GM12801 (cell line): ENCODE measurements around the gene OR6P1.

Source experiments
- TF ChIP-seq, protein P1 (sequence below): IDR thresholded peaks from one replicate; pipeline ENCODE4 v1.5.1; 2011; ENCODE audit warnings: control low read depth; ENCODE audit not compliant: insufficient read length; ENCODE audit errors: extremely low read depth

Gene OR6P1, protein sequence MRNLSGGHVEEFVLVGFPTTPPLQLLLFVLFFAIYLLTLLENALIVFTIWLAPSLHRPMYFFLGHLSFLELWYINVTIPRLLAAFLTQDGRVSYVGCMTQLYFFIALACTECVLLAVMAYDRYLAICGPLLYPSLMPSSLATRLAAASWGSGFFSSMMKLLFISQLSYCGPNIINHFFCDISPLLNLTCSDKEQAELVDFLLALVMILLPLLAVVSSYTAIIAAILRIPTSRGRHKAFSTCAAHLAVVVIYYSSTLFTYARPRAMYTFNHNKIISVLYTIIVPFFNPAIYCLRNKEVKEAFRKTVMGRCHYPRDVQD

DNA sequence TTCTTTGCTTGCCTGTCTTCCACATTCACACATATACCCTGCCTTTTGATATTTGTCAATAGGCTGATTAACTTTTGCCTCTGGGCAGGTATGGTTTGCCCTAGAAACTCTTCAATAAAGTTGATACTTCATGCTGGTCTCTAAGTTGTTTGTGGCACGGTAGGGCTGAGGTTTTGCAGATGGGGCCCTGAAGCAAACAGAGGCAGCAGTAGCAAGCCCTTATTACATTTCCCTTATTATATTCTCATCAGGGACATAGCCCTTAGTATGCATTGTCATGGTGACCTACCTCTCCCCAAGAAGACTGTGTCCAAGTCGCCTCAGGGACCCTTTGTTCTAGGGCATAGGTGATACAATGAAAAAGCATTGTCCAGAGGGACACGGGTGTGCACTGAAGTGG lies at the start of gene OR6P1:
Gene OR6P1, minus strand, starts transcription at position 101 of the 400 bp plus-strand sequence. CDS start 6,976 bp downstream, outside the sequence.
- TF ChIP-seq, protein P1, sequence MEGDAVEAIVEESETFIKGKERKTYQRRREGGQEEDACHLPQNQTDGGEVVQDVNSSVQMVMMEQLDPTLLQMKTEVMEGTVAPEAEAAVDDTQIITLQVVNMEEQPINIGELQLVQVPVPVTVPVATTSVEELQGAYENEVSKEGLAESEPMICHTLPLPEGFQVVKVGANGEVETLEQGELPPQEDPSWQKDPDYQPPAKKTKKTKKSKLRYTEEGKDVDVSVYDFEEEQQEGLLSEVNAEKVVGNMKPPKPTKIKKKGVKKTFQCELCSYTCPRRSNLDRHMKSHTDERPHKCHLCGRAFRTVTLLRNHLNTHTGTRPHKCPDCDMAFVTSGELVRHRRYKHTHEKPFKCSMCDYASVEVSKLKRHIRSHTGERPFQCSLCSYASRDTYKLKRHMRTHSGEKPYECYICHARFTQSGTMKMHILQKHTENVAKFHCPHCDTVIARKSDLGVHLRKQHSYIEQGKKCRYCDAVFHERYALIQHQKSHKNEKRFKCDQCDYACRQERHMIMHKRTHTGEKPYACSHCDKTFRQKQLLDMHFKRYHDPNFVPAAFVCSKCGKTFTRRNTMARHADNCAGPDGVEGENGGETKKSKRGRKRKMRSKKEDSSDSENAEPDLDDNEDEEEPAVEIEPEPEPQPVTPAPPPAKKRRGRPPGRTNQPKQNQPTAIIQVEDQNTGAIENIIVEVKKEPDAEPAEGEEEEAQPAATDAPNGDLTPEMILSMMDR = no peak

DNA sequence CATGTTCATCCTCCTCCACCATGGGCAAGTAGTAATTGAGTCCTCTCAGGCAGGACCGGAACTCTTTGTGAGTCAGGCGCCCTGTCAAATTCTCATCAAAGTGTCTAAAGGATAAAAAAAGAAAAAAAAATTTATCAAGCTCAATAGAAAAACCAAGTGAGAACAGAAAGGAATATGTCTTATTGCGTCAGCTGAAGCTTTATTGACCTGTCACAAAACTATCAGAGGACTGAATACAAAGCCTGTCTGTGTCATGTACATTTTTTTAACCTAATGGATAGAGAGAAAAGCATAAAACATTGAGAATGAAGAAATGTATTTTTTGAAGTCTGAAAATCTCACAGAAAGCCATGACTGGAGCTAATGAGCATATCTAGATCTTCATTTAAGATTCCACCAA lies 43.4 kb upstream of the OR6P1 start:
- TF ChIP-seq, protein P1 = no peak

DNA sequence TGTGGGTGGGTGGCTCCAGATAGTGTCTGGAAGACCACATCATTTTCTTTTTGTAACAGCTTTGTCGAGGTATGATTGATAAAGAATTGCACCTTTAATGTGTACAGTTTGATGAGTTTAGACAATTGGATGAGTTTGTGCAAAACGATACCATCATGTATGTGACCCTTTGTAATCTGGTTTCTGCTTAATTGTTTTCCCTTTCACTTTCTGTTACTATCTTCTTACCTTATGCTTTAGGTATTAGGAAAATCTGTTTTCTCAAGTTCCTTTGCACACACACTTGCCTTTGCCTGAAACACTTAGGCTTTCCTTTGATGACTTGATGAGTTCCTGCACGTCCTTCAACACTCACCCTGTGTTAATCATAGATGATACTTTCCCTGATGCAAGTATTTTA lies 41.5 kb upstream of the OR6P1 start:
- TF ChIP-seq, protein P1 = no peak

DNA sequence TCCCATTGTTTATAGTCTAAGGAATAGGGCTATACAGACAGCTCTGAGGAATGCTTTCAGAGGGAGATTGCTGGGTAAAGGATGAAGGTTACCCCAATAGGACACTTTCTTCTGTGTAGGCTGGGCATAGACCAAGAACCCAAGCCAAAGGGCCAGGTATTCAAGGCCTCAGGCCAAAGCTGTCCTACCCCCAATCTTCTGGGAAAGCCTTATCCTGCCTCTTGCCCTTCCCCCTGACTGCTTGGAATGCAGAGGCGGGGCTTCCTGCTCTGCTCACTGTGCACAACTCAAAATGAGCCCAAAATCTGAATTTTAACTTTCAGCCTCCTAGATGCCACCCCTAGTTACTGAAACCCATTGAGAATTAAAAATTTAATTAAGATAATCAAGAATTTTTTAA lies 36.9 kb upstream of the OR6P1 start:
- TF ChIP-seq, protein P1 = no peak

DNA sequence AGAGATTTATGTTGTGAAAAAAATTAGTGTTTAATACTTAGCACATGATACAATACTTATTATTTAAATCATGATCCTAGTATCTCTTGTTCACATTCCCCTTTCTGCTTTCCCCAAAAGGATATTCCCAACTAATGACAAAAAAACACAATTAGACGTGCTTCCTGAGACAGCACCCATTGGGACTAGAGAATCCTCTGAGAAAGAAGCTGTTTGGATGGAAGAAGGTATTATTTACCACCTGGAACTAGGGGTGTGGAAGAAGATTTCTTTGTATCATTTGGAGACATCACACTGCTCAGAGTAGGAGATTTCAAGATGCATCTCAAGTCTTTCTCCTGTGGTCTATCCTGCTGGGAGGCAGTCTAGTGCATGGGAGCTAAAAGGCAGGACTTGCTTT lies 34.6 kb upstream of the OR6P1 start, which contains the start of gene OR10Z1:
Gene OR10Z1, plus strand, starts transcription at position 301 of the 400 bp plus-strand sequence. CDS start 1,171 bp downstream, outside the sequence.
- TF ChIP-seq, protein P1 = no peak

DNA sequence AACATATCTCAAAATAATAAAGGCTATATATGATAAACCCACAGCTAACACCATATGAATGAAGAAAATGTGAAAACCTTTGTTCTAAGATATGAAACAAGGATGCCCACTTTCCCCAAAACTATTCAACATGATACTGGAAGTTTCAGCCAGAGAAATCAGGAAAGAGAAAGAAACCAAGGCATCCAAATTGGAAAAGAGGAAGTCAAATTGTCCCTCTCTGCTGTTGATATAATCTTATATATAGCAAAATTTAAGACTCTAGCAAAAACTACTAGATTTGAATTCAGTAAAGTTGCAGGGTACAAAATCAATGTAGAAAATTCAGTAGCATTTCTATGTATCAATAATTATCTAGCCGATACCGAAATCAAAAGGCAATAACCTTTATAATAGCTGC lies 30.4 kb upstream of the OR6P1 start:
- TF ChIP-seq, protein P1 = no peak

DNA sequence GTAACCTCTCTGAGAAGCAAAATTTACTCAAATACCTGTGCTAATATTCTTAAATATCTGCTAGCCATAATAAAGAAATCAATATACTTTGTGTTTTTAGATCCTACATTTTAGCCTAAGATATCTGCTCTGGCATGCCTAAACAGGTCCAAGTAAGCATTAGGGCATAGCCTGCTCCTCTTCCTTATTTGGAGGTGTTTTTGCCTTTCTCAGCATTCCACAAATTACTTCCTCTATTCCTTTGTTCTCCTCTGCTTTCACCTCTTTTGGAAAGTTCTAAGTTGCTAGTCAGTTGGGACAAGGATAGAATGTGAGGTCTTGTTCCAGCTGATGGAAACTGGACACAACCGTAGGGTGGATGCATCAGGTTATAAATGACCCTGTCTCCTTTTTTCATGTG lies 16.6 kb upstream of the OR6P1 start:
- TF ChIP-seq, protein P1 = no peak
